Measurements from ENCODE around the gene EN1. TPM values are rescaled to one million over a fixed set of nuclear protein-coding genes. Genes with fewer than 3 reads are reported as not detected.

The EN1 gene
- total RNA-seq, 1 donor from 2014 or later = not detected

GRCh38 chr2:118856330-118856977, 9.0 kb upstream of the EN1 start:
- no peak for DNase-seq (ENCODE audit: low read depth in 2 of 2)

- DNase-seq (ENCODE audit: low read depth in 2 of 2) = peak; percentile 76 to 83
Observed at GRCh38 chr2:118855451-118856279, 8.2 kb upstream of the EN1 start.

GRCh38 chr2:118854507-118855345, 7.3 kb upstream of the EN1 start:
- DNase-seq (ENCODE audit: low read depth in 2 of 2) = no peak

DNA sequence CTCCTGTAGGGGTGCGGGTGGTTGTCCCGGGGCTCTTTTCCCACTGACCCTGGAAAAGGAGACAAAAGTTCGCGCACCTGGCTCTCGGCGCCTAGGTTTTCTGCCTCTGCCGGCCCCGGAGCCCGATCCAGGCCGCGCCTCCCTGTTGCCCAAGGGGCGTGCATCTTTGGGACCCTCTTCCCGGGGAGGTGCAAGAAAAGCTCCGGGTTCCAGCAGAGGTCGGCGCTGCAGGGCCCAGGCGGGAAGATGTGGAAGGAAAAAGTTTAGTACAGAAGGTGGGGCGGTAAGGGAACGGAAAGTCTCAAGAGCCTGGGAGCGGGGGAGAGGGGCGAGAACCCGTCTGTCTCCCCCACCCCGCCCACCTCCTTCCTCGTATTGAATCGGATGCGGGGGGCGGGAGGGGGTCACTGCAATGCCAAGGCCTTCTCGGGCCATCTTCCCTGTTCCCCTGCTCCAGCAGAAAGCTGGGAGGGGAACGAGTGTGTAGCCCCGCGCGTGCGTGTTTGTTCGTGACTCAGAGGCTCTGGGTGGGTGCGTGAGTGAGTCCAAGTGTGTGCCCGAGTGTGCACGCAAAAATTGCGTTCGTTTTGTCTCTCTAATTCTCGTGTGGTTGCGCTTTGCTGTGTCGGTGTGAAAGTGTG, 6.3 kb upstream of the EN1 start:
- DNase-seq (ENCODE audit: low read depth in 2 of 2) = no peak

DNA sequence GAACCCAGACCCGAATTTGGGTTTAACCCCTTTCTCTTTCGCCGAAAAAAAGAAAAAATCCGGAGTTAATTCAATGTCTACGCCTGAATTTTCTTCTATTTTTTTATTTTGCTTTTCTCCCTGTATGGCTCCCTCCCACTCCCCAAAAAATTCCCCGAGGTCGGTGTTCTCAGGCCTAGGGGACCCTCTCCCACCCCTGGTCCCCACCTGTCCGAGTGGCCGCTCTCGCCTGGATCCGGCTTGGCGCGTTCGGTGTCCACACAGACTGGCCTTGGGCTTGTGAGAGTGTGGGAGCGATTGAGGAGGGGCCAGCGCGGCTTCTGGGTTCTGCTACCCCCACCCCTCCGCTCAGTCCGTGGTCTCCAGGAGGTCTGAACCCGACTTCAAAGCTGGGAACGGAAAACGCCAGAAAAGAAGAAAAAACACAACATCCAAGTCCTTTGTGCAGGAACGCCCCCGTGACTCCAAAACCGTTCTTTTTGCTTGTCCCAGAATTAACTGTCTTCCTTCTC, 5.7 kb upstream of the EN1 start:
- no peak for DNase-seq (ENCODE audit: low read depth in 2 of 2)

GRCh38 chr2:118852605-118853128, 5.2 kb upstream of the EN1 start:
- DNase-seq (ENCODE audit: low read depth in 2 of 2) = no peak

DNA sequence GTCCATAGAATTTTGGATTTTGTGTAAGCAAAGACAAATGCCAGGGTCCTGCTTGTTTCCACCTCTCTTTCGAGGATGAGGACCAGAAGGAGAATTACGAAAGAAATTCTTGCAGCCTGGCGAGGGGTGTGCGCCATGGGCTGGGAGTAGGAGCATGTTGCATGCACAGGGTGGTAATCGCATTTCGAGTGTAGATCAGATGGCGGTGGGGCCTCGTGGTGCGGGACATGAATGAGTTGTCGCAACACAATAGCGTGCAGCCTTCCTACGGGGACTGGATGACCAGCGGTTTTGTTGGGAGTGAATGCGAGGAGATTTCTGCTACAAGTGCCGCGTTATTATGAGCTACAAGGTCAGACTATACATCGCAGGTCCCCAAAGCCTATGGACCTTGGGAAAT, 4.2 kb upstream of the EN1 start:
- no peak for DNase-seq (ENCODE audit: low read depth in 2 of 2)

DNA sequence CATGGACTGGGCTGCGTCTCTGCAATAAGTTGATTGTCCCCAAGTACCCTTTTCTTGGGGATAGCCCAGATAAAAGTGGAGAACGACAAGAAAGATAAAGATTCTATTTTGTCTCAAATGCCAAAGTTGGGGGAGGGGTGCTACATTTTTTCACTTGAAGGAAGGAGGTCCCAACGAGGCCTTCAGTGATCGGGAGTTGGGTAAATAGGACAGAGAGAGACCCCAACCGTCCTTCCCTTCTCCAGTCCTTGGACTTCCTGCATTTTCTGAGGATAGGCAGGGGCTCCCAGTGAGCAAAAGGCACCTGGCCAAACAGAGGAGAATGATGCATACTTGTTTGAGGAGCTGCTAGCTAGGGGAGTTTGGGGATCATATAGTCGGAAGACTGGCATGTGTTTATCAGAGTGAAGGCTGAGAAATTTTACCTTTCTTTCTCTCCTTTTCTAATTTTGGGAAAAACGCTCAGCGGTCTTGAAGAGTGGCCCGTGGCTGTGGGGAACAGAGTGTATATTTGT, 3.5 kb upstream of the EN1 start:
- DNase-seq (ENCODE audit: low read depth in 2 of 2) = no peak

DNA sequence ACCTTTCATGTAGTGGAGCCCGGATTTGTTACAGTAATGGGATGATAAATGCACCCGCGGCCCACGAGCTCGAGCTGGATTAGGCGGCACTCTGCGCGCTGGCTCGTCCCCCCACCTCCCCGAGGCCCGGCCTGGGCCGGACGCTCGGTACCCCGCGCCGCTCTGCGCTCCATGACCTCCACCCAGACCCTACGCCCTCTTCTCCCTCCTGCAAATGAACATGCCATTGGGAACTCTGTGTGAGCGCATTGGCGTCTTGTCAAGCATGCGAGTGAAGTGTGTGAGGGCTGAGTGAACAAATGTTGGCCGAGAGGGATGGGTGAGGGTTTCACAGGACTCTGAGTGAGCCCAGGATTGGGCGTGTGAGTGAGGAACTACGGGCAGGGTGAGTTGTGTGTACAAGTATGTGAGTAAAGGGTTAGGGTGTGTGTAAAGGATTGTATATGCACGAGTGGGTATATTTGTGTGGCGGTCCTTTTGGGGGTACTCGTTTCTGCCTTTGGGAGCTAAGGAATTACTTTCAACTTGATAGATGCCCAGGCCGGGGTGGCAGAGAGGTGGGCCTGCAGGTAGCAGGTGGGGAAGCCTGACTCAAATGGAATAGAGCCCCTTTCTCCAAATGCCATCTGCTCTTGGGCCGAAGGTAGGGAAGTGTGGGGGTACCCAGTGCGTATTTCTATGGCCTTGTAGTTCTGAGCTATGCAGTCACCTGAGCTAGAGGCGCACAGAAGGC, 2.9 kb upstream of the EN1 start:
- no peak for DNase-seq (ENCODE audit: low read depth in 2 of 2)

DNA sequence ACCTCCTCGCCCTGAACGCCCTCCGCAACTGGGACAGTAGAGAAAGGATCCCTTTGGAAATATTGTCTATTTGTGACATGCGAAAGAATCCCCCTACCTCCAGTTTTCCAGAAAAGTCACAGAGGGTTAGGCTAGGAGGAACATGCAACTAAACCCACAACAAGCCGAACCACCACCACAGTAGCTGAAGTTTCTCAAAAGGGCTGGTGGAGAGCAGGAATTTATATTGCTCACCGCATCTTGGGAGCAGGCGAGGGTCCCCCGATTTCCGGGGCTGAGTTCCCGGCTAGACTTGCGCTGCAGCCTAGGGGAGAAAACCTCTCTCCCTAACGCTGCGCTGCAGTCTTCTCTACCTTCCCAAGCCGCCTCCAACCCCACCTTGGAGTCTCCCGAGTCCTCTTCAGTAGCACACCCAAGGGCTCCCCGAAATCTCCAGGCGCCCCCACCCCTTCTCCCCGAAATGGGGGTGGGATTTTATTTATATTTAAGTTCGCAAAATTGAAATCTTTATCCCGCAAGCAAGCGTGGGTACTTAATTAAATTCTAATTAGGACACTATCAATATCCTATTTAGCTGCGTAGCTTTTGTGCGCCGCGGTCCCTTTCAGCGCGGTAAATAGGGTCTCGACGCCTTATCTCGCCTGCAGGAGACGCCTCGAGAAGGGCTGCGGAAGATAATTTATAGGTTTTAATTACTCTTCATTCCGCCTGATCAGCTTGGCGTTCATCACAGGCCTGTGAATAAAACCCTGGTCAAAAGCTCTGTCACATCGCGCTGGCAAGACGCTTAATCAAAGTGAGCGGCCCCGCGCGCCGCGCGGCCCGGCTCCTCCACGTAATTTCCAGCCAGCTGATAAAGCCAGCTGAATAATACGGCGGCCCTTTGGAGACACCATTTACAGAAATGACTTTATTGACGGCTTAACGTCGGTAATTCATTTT, 2.0 kb upstream of the EN1 start:
- no peak for DNase-seq (ENCODE audit: low read depth in 2 of 2)

DNA sequence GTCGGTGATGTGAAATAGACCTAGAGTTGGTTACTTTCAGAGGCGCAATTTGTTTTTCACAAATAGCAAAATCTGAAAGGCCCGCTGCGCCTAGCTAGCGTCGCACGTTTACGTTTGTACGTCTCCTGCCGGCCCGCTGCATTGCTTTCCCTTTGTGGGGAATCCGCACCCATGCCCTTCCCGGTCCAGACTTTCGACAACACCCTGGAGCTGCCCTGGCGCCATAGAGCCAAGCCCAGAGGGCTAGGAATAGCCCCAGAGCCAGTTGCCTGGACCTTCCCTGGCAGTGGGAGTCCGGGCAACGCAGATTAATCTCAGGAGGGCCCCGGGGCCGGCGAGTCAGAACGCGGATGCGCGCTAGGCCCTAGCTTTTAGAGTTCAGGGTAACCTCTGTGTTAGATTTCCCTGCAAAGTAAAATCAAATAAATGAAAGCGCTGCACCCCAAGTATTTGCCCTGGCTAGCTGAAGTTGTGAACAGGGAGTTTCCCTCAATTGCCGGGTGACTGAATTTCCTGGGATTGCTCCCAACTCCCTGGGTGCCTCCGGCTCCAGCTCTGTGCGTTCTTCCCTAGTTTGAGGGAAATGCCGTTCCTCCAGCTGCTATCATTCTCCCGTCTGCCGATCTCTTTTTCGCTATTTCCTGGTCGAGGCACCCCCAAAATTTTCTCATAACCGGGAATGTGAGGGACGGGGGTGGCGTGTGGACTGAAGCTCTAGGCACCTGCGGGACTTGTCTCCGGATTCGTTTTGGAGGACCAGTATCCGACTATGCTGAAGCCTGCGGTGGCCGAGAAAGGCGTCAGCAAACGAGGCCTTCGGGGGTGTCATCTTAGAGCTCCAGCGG, 1.2 kb upstream of the EN1 start:
- DNase-seq (ENCODE audit: low read depth in 2 of 2) = no peak

DNA sequence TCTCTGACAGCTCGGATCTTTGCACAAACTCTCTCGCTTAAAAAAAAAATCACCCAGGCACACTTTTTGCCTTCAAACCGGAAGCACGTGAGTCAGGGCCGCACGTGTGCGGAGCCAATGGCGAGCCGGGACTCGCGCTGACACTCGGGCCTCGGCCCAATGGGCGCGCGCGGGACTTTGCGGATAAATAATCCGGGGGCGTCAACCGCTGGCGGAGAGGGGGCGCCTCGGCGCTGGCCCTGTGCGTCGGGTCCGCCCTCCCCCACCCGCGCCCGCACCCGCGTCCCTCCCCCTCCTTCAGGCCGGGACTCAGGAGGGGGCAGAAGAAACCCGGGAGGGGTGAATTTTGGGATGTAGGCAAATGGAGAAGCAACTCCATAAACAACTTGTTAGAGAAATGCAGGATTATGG, 319 bp upstream of the EN1 start:
- peak in 1 of 2 donors; percentile 25 for DNase-seq (ENCODE audit: low read depth in 2 of 2)

DNA sequence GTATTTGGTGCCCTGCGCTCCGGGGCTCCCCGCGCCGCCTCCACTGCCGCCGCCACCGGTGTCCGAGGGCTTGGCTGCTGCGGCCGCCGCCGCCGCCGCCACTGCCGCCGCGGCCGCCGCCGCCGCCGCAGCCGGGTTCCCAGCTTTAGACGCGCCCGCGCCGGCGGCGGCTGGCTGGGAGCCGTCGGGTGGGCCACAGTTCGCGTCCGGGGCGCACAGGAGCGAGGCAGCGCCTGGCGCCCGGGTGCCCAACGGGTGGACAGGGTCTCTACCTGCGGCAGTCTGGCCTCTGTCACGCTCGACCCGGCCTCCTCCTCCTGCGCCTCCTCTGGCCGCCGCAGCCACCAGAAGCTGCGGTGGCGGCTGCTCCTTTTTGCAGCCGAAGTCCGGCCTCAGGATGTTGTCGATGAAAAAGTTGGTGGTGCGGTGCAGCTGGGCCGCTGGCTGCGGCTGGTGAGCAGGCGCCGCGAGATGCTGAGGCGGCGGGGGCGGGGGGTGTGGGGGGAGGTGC, 951 bp downstream of the EN1 start:
- no peak for DNase-seq (ENCODE audit: low read depth in 2 of 2)

GRCh38 chr2:118845522-118846441, 1.7 kb downstream of the EN1 start:
- DNase-seq (ENCODE audit: low read depth in 2 of 2) = no peak

DNA sequence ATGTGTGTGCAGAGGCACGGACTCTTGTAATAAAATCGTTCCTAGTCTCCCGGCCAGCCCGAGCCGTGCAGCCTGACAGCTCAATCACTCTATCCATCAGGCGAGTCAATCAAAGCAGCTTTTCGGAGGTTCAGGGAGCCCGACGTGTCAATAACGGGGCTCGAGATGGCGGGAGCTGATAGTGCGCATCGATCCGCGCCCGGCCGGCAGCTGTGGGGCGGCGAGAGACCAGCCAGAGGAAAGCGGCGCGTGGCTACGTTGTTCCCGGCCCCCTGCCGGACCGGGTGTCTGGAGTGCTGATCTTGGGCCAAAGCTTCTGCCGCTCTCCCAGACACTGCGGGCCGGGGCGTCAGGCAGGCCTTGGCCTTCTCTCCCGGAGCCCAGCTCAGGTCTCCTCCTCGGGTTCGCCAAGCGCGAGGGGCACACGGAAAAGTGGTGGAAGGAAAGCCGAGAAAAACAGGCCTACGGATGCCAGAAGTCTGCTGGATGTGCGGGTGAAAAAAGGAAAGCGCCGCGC, 2.4 kb downstream of the EN1 start:
- DNase-seq (ENCODE audit: low read depth in 2 of 2) = no peak

- no peak for DNase-seq (ENCODE audit: low read depth in 2 of 2)
Observed at GRCh38 chr2:118844261-118845004, 3.0 kb downstream of the EN1 start.

Measured in lung microvascular endothelial cell (primary cell).